Endodermal cell (in vitro differentiated cells): ENCODE results near the gene VAC14. TPM values are rescaled to one million over a fixed set of nuclear protein-coding genes. Genes with fewer than 3 reads are reported as not detected.

Experiments used
- DNase-seq: peaks from one replicate; pipeline ENCODE4 v3.0.0-alpha.2; 2017
- H3K27ac ChIP-seq: 2 replicates; pipeline ENCODE4 v1.5.1; 2013; ENCODE audit warnings: mild to moderate bottlenecking, low read depth, low read length, moderate library complexity
- H3K27me3 ChIP-seq: 2 replicates; pipeline ENCODE4 v1.6.1; 2013; ENCODE audit warnings: mild to moderate bottlenecking, low read length, moderate library complexity; ENCODE audit not compliant: insufficient read depth, control insufficient read depth, poor library complexity, severe bottlenecking
- H3K36me3 ChIP-seq: 2 replicates; pipeline ENCODE4 v1.7.0; 2013; ENCODE audit warnings: mild to moderate bottlenecking, low read length, moderate library complexity; ENCODE audit not compliant: control insufficient read depth, insufficient read depth
- H3K4me1 ChIP-seq: one replicate; pipeline ENCODE4 v1.7.0; 2013; ENCODE audit warnings: low read length; ENCODE audit not compliant: control insufficient read depth, insufficient read depth
- H3K4me3 ChIP-seq: 2 replicates; pipeline ENCODE4 v1.5.1; 2013; ENCODE audit warnings: mild to moderate bottlenecking, low read length, moderate library complexity
- H3K9ac ChIP-seq: 2 replicates; pipeline ENCODE4 v1.6.1; 2013; ENCODE audit warnings: mild to moderate bottlenecking, low read length, moderate library complexity; ENCODE audit not compliant: poor library complexity, severe bottlenecking; ENCODE audit errors: extremely low read depth
- H3K9me3 ChIP-seq: 2 replicates; pipeline ENCODE4 v1.6.1; 2013; ENCODE audit warnings: mild to moderate bottlenecking, low read length, moderate library complexity; ENCODE audit not compliant: control insufficient read depth
- H3K27ac Mint-ChIP-seq: 2 replicates; pipeline ENCODE4 v1.8.0; 2020; ENCODE audit warnings: mixed read lengths
- H3K27me3 Mint-ChIP-seq: 2 replicates; pipeline ENCODE4 v1.8.0; 2021; ENCODE audit warnings: mild to moderate bottlenecking, mixed read lengths; ENCODE audit not compliant: insufficient read depth
- H3K36me3 Mint-ChIP-seq: 2 replicates; pipeline ENCODE4 v1.8.0; 2020; ENCODE audit warnings: low read depth, mixed read lengths
- H3K4me1 Mint-ChIP-seq: 2 replicates; pipeline ENCODE4 v1.8.0; 2020; ENCODE audit warnings: mixed read lengths
- H3K4me3 Mint-ChIP-seq: 2 replicates; pipeline ENCODE4 v1.8.0; 2020; ENCODE audit warnings: mild to moderate bottlenecking, moderate library complexity, mixed read lengths
- H3K9me3 Mint-ChIP-seq: 2 replicates; pipeline ENCODE4 v1.8.0; 2020; ENCODE audit warnings: mild to moderate bottlenecking, mixed read lengths
- WGBS, 2 experiments: methylation state at CpG; one replicate each; pipeline versions ENCODE4 v1.1.5 to v1.1.7; 2013; ENCODE audit warnings: missing lambda C conversion rate in 2 of 2, mixed read lengths in 1 of 2; ENCODE audit not compliant: insufficient coverage in 1 of 2, insufficient read length in 1 of 2; 5-methylcytosine and 5-hydroxymethylcytosine counted together
- total RNA-seq, 2 donors: library from RNA; stranded (reverse); fragmentation: NEBNext Ultra II Directional in 1 of 2; extraction: Animal tissue kit (Norgen Biotek cat#: 25700) in 1 of 2; gene quantifications; 2 replicates in 1 of 2; 3 replicates in 1 of 2; pipeline ENCODE4 v1.2.1, GENCODE V29; 2021
- TF ChIP-seq, protein P1 (sequence below): fragments of 200-600 bp; sonication (generic); conservative IDR thresholded peaks from 2 replicates; pipeline ENCODE4 v1.5.0; 2021; ENCODE audit warnings: antibody characterized with exemption, mild to moderate bottlenecking

The VAC14 gene
- total RNA-seq, 2 donors from 2014 or later, result 47.5 to 48.7 TPM

DNA sequence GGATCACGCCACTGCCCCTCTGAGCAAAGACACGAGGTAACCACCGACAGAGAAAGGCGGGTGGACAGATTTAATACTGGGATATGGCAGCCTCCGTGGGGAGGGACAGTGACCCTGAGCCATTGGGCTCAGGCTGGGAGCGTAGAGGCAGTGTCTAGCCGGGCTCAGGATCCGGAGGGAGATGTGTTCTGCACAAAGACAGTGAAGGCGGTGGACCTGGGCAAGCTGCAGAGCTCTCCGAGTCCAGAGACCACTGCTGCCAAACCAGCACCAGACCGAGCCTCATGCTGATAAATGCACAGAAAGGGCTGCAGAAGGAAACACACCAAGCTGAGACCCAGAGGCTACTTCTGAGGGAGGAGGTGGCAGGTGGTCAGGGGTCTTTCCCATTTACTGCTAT lies 88.6 kb downstream of the VAC14 start:
- no peaks in the 10 kb centered on the region for H3K4me1 ChIP-seq
- H3K9ac ChIP-seq, result no peak overlapping the region
- Mint-ChIP-seq H3K9me3 (no peaks in the 10 kb centered on the region), H3K4me3 (no peak overlapping the region), H3K27ac (no peak overlapping the region), H3K27me3 (no peaks in the 10 kb centered on the region), H3K4me1 (peaks cover 24% of the 10 kb centered on the region), H3K36me3 (peaks cover 3% of the 10 kb centered on the region)
- 93 to 94% methylated on average over 11 of the region's 11 CpGs for WGBS, 2 experiments
- peak overlapping the region; percentile 17 for H3K27ac ChIP-seq
- H3K36me3 ChIP-seq, result no peaks in the 10 kb centered on the region
- no peak overlapping the region for H3K4me3 ChIP-seq
- TF ChIP-seq, protein P1, sequence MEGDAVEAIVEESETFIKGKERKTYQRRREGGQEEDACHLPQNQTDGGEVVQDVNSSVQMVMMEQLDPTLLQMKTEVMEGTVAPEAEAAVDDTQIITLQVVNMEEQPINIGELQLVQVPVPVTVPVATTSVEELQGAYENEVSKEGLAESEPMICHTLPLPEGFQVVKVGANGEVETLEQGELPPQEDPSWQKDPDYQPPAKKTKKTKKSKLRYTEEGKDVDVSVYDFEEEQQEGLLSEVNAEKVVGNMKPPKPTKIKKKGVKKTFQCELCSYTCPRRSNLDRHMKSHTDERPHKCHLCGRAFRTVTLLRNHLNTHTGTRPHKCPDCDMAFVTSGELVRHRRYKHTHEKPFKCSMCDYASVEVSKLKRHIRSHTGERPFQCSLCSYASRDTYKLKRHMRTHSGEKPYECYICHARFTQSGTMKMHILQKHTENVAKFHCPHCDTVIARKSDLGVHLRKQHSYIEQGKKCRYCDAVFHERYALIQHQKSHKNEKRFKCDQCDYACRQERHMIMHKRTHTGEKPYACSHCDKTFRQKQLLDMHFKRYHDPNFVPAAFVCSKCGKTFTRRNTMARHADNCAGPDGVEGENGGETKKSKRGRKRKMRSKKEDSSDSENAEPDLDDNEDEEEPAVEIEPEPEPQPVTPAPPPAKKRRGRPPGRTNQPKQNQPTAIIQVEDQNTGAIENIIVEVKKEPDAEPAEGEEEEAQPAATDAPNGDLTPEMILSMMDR, result no peak
- H3K27me3 ChIP-seq, result no peaks in the 10 kb centered on the region
- DNase-seq, result no peak
- no peaks in the 10 kb centered on the region for H3K9me3 ChIP-seq

DNA sequence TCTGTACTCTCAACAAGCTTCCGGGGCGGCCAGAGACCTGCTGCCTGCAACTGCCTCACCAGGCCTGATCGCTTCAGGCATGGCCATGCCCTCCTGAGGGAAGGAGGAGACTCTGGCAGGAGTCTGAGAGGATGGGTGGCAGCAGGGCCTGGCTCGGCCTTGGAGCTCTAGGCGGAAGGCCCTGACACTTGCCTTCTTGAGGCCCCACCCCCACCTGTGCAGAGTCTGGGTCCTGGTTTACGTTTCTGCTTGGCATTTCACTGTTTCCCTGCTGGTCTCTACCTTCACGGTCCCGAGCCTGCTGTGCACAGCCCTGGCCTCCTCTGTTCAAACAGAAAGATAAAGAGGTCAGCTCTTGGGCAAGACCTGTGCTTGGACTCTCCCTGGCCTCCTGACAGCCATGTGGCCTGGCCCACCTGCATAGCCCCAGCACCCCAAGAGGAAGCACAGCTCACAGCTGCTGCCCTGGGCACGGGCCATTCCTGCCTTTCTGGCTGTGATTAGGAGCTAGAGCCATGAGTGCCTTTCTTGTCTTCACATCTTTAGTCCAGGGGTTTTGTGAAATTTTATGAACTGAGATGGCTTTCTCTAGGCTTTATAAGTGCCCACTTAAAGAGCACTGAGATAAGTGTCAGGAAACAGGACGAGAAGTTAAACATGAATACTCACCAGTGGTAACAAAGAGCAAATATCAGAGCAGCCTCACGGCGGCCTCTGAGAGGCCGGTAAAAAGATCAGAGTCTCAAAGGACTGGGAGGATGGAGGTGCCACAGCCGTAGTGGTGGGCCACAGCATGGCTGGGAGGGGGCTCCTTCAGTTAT lies 89.5 kb downstream of the VAC14 start:
- no peaks in the 10 kb centered on the region for H3K36me3 ChIP-seq
- H3K9me3 ChIP-seq, result no peaks in the 10 kb centered on the region
- no peak overlapping the region for H3K27ac ChIP-seq
- H3K27me3 Mint-ChIP-seq, result no peaks in the 10 kb centered on the region
- no peaks in the 10 kb centered on the region for H3K27me3 ChIP-seq
- H3K4me3 ChIP-seq, result no peak overlapping the region
- TF ChIP-seq, protein P1, result no peak
- H3K4me1 Mint-ChIP-seq, result peaks cover 24% of the 10 kb centered on the region
- no peak overlapping the region for H3K9ac ChIP-seq
- no peak overlapping the region for H3K27ac Mint-ChIP-seq
- peaks cover 3% of the 10 kb centered on the region for H3K36me3 Mint-ChIP-seq
- H3K9me3 Mint-ChIP-seq, result no peaks in the 10 kb centered on the region
- WGBS, 2 experiments, result 90 to 91% methylated on average over 8 to 14 of the region's 14 CpGs
- DNase-seq, result no peak
- no peaks in the 10 kb centered on the region for H3K4me1 ChIP-seq
- no peak overlapping the region for H3K4me3 Mint-ChIP-seq

DNA sequence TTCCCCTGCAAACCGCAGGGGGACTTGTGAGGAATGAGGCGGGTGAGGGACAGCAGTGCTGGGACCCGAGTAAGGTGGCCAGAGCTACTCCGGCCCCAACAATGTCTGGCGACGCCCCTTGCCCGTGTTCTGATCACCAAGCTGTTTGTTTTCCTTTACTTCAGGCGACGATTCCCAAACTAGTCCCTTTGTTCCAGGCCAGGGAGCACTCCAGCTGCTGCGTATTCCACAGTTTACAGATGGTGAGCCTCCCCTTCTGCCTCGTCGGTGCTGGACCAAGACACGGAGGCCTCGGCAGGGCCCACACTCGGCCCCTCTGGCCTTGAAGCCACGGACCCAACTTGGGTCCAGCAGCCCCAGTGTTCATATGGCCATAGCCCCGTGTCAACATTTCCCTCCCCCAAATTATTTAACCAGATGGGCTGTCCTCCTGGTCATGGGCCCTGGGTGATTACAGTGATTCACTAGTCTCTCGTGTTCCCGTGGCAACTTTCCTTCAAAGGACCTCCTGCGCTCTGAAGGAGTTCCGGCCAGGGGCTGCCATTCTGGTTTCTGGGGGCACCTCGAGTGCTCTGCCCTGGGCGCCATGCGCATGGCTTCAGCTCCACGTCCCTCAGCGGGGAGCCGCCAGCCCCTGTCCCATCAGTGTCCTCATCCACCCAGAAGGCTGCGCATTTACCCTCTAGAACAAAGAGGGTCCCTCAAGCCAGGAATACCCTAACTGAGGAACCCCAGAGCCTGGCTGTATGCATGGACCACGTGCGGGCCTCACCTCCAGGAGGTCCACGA lies 90.3 kb downstream of the VAC14 start:
- H3K9ac ChIP-seq, result no peak overlapping the region
- DNase-seq, result no peak
- no peak overlapping the region for H3K4me3 Mint-ChIP-seq
- peaks cover 20% of the 10 kb centered on the region for H3K4me1 Mint-ChIP-seq
- H3K9me3 Mint-ChIP-seq, result no peaks in the 10 kb centered on the region
- H3K36me3 Mint-ChIP-seq, result peaks cover 3% of the 10 kb centered on the region
- H3K9me3 ChIP-seq, result no peaks in the 10 kb centered on the region
- H3K27ac ChIP-seq, result no peak overlapping the region
- H3K27me3 Mint-ChIP-seq, result no peaks in the 10 kb centered on the region
- no peaks in the 10 kb centered on the region for H3K4me1 ChIP-seq
- 91 to 94% methylated on average over 26 to 31 of the region's 31 CpGs for WGBS, 2 experiments
- H3K27me3 ChIP-seq, result no peaks in the 10 kb centered on the region
- TF ChIP-seq, protein P1, result no peak
- H3K27ac Mint-ChIP-seq, result no peak overlapping the region
- H3K36me3 ChIP-seq, result no peaks in the 10 kb centered on the region
- H3K4me3 ChIP-seq, result no peak overlapping the region
